Measurements from ENCODE around the gene SECTM1. TPM values are rescaled to one million over a fixed set of nuclear protein-coding genes. Genes with fewer than 3 reads are reported as not detected.
A peak's percentile ranks its signal among the peaks of the same experiment; 100 is the strongest.

SECTM1 gene
- total and polyA plus RNA-seq, 9 of the 15 experiments (the other 6 are each of a cell fraction or from before 2014, with no cell fraction given): 0.11 to 0.46 (median 0.18) TPM; not detected in 6

DNA sequence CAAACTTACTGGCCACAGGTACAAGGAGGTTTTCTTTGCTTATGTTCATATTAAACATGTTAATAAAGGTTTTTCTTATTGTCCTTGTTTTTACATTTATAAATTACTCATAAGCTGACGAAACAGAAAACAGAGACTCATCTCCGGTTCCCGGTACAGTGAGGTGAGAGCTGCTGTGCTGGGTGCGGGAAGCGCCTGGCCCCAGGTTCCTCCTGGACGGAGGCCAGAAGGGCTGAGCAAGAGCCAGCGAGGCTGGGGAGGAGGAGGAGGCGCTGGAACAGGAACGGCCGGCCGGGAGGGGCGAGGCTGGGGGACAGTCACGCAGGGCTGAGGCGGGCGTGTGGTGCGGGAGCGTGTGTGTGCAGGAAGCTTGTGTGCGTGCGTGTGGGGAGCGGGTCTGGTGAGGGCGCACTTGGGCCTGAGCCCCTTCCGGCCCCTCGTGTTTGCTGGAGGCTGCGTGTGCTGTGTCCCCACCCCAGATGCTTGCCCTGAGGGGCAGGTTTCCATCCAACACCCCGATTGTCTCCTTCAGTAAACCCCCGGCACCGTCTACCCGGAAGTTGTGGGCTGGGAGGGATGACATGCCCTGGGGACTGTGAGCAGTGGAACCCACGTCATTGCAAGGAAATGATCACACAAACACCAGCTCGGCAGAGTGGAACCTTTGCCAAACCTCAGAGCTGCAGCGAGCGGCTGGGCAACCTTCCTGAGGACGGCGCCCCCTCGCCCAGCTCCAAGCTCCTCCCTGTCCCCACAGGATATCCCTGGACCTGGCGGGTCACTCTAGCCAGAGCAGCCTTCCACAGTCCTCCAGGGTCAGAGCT lies 35.6 kb downstream of the SECTM1 start (continued):
- TF ChIP-seq, protein P1, sequence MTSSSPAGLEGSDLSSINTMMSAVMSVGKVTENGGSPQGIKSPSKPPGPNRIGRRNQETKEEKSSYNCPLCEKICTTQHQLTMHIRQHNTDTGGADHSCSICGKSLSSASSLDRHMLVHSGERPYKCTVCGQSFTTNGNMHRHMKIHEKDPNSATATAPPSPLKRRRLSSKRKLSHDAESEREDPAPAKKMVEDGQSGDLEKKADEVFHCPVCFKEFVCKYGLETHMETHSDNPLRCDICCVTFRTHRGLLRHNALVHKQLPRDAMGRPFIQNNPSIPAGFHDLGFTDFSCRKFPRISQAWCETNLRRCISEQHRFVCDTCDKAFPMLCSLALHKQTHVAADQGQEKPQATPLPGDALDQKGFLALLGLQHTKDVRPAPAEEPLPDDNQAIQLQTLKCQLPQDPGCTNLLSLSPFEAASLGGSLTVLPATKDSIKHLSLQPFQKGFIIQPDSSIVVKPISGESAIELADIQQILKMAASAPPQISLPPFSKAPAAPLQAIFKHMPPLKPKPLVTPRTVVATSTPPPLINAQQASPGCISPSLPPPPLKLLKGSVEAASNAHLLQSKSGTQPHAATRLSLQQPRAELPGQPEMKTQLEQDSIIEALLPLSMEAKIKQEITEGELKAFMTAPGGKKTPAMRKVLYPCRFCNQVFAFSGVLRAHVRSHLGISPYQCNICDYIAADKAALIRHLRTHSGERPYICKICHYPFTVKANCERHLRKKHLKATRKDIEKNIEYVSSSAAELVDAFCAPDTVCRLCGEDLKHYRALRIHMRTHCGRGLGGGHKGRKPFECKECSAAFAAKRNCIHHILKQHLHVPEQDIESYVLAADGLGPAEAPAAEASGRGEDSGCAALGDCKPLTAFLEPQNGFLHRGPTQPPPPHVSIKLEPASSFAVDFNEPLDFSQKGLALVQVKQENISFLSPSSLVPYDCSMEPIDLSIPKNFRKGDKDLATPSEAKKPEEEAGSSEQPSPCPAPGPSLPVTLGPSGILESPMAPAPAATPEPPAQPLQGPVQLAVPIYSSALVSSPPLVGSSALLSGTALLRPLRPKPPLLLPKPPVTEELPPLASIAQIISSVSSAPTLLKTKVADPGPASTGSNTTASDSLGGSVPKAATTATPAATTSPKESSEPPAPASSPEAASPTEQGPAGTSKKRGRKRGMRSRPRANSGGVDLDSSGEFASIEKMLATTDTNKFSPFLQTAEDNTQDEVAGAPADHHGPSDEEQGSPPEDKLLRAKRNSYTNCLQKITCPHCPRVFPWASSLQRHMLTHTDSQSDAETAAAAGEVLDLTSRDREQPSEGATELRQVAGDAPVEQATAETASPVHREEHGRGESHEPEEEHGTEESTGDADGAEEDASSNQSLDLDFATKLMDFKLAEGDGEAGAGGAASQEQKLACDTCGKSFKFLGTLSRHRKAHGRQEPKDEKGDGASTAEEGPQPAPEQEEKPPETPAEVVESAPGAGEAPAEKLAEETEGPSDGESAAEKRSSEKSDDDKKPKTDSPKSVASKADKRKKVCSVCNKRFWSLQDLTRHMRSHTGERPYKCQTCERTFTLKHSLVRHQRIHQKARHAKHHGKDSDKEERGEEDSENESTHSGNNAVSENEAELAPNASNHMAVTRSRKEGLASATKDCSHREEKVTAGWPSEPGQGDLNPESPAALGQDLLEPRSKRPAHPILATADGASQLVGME (CRISPR knock-in tag; IDR thresholded peaks at IDR 0.05): no peak
- TF ChIP-seq, protein P2, sequence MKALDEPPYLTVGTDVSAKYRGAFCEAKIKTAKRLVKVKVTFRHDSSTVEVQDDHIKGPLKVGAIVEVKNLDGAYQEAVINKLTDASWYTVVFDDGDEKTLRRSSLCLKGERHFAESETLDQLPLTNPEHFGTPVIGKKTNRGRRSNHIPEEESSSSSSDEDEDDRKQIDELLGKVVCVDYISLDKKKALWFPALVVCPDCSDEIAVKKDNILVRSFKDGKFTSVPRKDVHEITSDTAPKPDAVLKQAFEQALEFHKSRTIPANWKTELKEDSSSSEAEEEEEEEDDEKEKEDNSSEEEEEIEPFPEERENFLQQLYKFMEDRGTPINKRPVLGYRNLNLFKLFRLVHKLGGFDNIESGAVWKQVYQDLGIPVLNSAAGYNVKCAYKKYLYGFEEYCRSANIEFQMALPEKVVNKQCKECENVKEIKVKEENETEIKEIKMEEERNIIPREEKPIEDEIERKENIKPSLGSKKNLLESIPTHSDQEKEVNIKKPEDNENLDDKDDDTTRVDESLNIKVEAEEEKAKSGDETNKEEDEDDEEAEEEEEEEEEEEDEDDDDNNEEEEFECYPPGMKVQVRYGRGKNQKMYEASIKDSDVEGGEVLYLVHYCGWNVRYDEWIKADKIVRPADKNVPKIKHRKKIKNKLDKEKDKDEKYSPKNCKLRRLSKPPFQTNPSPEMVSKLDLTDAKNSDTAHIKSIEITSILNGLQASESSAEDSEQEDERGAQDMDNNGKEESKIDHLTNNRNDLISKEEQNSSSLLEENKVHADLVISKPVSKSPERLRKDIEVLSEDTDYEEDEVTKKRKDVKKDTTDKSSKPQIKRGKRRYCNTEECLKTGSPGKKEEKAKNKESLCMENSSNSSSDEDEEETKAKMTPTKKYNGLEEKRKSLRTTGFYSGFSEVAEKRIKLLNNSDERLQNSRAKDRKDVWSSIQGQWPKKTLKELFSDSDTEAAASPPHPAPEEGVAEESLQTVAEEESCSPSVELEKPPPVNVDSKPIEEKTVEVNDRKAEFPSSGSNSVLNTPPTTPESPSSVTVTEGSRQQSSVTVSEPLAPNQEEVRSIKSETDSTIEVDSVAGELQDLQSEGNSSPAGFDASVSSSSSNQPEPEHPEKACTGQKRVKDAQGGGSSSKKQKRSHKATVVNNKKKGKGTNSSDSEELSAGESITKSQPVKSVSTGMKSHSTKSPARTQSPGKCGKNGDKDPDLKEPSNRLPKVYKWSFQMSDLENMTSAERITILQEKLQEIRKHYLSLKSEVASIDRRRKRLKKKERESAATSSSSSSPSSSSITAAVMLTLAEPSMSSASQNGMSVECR (CRISPR knock-in tag; IDR thresholded peaks at IDR 0.05): no peak
- no peak for TF ChIP-seq HMG20B (CRISPR knock-in tag; IDR thresholded peaks at IDR 0.05)
- TF ChIP-seq HBP1 (CRISPR knock-in tag; IDR thresholded peaks at IDR 0.05): no peak
- TF ChIP-seq CHD2 (IDR thresholded peaks at IDR 0.05; ENCODE audit: low read depth, low read length): no peak
- TF ChIP-seq SPI1 (IDR thresholded peaks at IDR 0.05; ENCODE audit: borderline replicate concordance, low read depth, low read length): peak; percentile 59; the same call in 1 of the 2 replicates
- no peak for TF ChIP-seq TFAM (CRISPR knock-in tag; conservative IDR thresholded peaks at IDR 0.05)
- no peak; the same call in 1 of the 2 replicates for TF ChIP-seq E2F5 (CRISPR knock-in tag; IDR thresholded peaks at IDR 0.05)
- TF ChIP-seq MBD2 (IDR thresholded peaks at IDR 0.05; ENCODE audit: borderline replicate concordance, low read depth): no peak
- TF ChIP-seq STAT5A (IDR thresholded peaks at IDR 0.05; ENCODE audit: borderline replicate concordance, low read length): no peak
- TF ChIP-seq ZKSCAN3 (CRISPR knock-in tag; IDR thresholded peaks at IDR 0.05): no peak
- TF ChIP-seq TRIM28 (IDR thresholded peaks at IDR 0.05): no peak
- TF ChIP-seq KAT7 (CRISPR knock-in tag; IDR thresholded peaks at IDR 0.05; ENCODE audit: borderline replicate concordance): peak; percentile 93; the same call in 1 of the 2 replicates
